Activated CD4-positive, alpha-beta T cell treated with anti-CD3 and anti-CD28 coated beads, Interleukin-10, Interleukin-2, amounts not matched to agents 100 ng/mL and 50 ng/mL, durations not matched to agents 16 hours and 8 hours (primary cell): ENCODE results near the gene ATP6V1G2.
"Not testable (repeated sequence)": the region's sequence is repeated elsewhere in the genome, so short reads cannot be mapped to it uniquely, and the experiment has no call there.

ENCODE experiments used
- DNase-seq: peaks from one replicate; pipeline ENCODE4 v3.0.0-alpha.2; 2020

The ATP6V1G2 gene

GRCh38 chr6:31546339-31546957 lies at the start of gene ATP6V1G2:
TSS of gene ATP6V1G2 (minus strand) at chr6:31546608. CDS start at chr6:31546559, 49 bp downstream.
- peak; percentile 95 for DNase-seq

GRCh38 chr6:31592396-31592771 lies 46.0 kb upstream of the ATP6V1G2 start:
- DNase-seq = no peak

GRCh38 chr6:31590691-31591090 lies 44.3 kb upstream of the ATP6V1G2 start:
- not testable (repeated sequence) for DNase-seq

GRCh38 chr6:31588871-31589650 lies 42.7 kb upstream of the ATP6V1G2 start:
- no peak for DNase-seq

GRCh38 chr6:31587791-31588777 lies 41.7 kb upstream of the ATP6V1G2 start:
- peak; percentile 44 for DNase-seq

GRCh38 chr6:31586599-31587281 lies 40.3 kb upstream of the ATP6V1G2 start:
- peak; percentile 49 for DNase-seq

- no peak for DNase-seq
Measured at GRCh38 chr6:31586008-31586407, 39.6 kb upstream of the ATP6V1G2 start, which contains the start of gene LST1. TSS of gene LST1 (plus strand) at chr6:31586277. CDS start at chr6:31587300, 1,023 bp downstream.

- peak; percentile 85 for DNase-seq
Measured at GRCh38 chr6:31585491-31585890, 39.1 kb upstream of the ATP6V1G2 start.

- DNase-seq = peak; percentile 72
Measured at GRCh38 chr6:31582230-31582643, 35.8 kb upstream of the ATP6V1G2 start, which contains the start of gene LTB. TSS of gene LTB (minus strand) at chr6:31582424. CDS start at chr6:31582417, 7 bp downstream.

GRCh38 chr6:31581434-31582229 lies 35.2 kb upstream of the ATP6V1G2 start:
- DNase-seq = peak; percentile 42

- DNase-seq = peak; percentile 94
Measured at GRCh38 chr6:31580807-31581433, 34.5 kb upstream of the ATP6V1G2 start.

GRCh38 chr6:31580438-31580740 lies 34.0 kb upstream of the ATP6V1G2 start:
- DNase-seq = no peak

GRCh38 chr6:31579546-31580437 lies 33.4 kb upstream of the ATP6V1G2 start:
- DNase-seq = peak; percentile 61

- no peak for DNase-seq
Measured at GRCh38 chr6:31579119-31579505, 32.7 kb upstream of the ATP6V1G2 start.

- DNase-seq = peak; percentile 41
Measured at GRCh38 chr6:31578184-31579118, 32.0 kb upstream of the ATP6V1G2 start.

- DNase-seq = no peak
Measured at GRCh38 chr6:31577579-31577966, 31.2 kb upstream of the ATP6V1G2 start.

GRCh38 chr6:31576897-31577578 lies 30.6 kb upstream of the ATP6V1G2 start:
- peak; percentile 84 for DNase-seq
